Fibroblast of skin of left quadriceps (primary cell): Measurements from ENCODE around the gene LSMEM2.

Source experiments
- DNase-seq, 2 experiments: peaks; one replicate each; pipeline ENCODE4 v3.0.0-alpha.2; 2013; ENCODE audit warnings: low read depth in 2 of 2

LSMEM2 gene

GRCh38 chr3:50322115-50322385 is 43.2 kb downstream of the LSMEM2 start:
- no peak for DNase-seq

GRCh38 chr3:50322386-50323091 is 43.7 kb downstream of the LSMEM2 start, which contains the start of gene HYAL2:
Gene HYAL2, minus strand, starts transcription at chr3:50322745. Its CDS starts 2,256 bp downstream, at chr3:50320489.
- DNase-seq: no peak

GRCh38 chr3:50323092-50323600 is 44.3 kb downstream of the LSMEM2 start:
- DNase-seq: no peak

GRCh38 chr3:50323614-50324199 is 44.8 kb downstream of the LSMEM2 start:
- no peak for DNase-seq

- DNase-seq: no peak
Measured at GRCh38 chr3:50324351-50325112, 45.6 kb downstream of the LSMEM2 start.

GRCh38 chr3:50325113-50325480 is 46.2 kb downstream of the LSMEM2 start:
- DNase-seq: no peak

- DNase-seq: no peak
Measured at GRCh38 chr3:50325497-50326181, 46.8 kb downstream of the LSMEM2 start.

GRCh38 chr3:50326182-50326541 is 47.3 kb downstream of the LSMEM2 start:
- no peak for DNase-seq

- DNase-seq: no peak
Measured at GRCh38 chr3:50327129-50327528, 48.2 kb downstream of the LSMEM2 start.

GRCh38 chr3:50327943-50328691 is 49.2 kb downstream of the LSMEM2 start, which contains the start of gene TUSC2:
Gene TUSC2, minus strand, starts transcription at chr3:50328223. Its CDS starts 124 bp downstream, at chr3:50328099.
- DNase-seq: peak; percentile 84 to 86

GRCh38 chr3:50330330-50330729 is 51.4 kb downstream of the LSMEM2 start:
- DNase-seq: no peak

- no peak for DNase-seq
Measured at GRCh38 chr3:50331364-50331907, 52.5 kb downstream of the LSMEM2 start.

GRCh38 chr3:50333744-50334328 is 54.9 kb downstream of the LSMEM2 start:
- DNase-seq: no peak

GRCh38 chr3:50334339-50335075 is 55.6 kb downstream of the LSMEM2 start:
- DNase-seq: no peak

- no peak for DNase-seq
Measured at GRCh38 chr3:50336452-50337174, 57.7 kb downstream of the LSMEM2 start.

GRCh38 chr3:50337175-50337861 is 58.4 kb downstream of the LSMEM2 start:
- DNase-seq: peak; percentile 97
